HAP-1 (cell line): Measurements from ENCODE around the gene HCFC1R1.
A peak's percentile ranks its signal among the peaks of the same experiment; 100 is the strongest.

Source experiments
- DNase-seq, 2 experiments: peaks; one replicate each; pipeline ENCODE4 v3.0.0-alpha.2; 2016 to 2020; ENCODE audit warnings: low spot score in 2 of 2
- H3K27me3 ChIP-seq: fragments of 250-450 bp; sonication (Bioruptor Pico); 2 replicates; pipeline ENCODE4 v1.5.1; 2020; ENCODE audit warnings: low read depth, mild to moderate bottlenecking, moderate library complexity
- H3K36me3 ChIP-seq: fragments of 250-450 bp; sonication (Bioruptor Pico); replicated peaks from 2 replicates; pipeline ENCODE4 v1.5.1; 2020; ENCODE audit warnings: mild to moderate bottlenecking
- H3K4me1 ChIP-seq: fragments of 250-450 bp; sonication (Bioruptor Pico); 2 replicates; pipeline ENCODE4 v1.5.1; 2020; ENCODE audit warnings: mild to moderate bottlenecking
- H3K4me3 ChIP-seq: fragments of 250-450 bp; sonication (Bioruptor Pico); 2 replicates; pipeline ENCODE4 v1.5.1; 2020; ENCODE audit warnings: mild to moderate bottlenecking, moderate library complexity
- H3K9me3 ChIP-seq: fragments of 250-450 bp; sonication (Bioruptor Pico); 2 replicates; pipeline ENCODE4 v1.5.1; 2020; ENCODE audit warnings: mild to moderate bottlenecking, moderate library complexity
- in situ Hi-C: fragments of 300-500 bp; cut with MboI; formaldehyde crosslinking; loops from 3 replicates; pipeline ENCODE4 v1.14.3; 2020; ENCODE audit warnings: low sequenced_read_pairs, inconsistent platforms, mixed read lengths

Gene HCFC1R1

GRCh38 chr16:3051494-3051893 is 27.8 kb upstream of the HCFC1R1 start:
- DNase-seq, result no peak
- in situ Hi-C loops, result no loop called here
- H3K4me3 ChIP-seq, result no peak overlapping the region
- no peaks in the 10 kb centered on the region for H3K9me3 ChIP-seq
- no peaks in the 10 kb centered on the region for H3K4me1 ChIP-seq
- peaks cover 4% of the 10 kb centered on the region; the same call in 1 of the 2 replicates for H3K27me3 ChIP-seq
- H3K36me3 ChIP-seq, result no peaks in the 10 kb centered on the region; the same call in 1 of the 2 replicates

- no peaks in the 10 kb centered on the region; the same call in 1 of the 2 replicates for H3K36me3 ChIP-seq
- no peak overlapping the region for H3K4me3 ChIP-seq
- DNase-seq, result no peak
- H3K4me1 ChIP-seq, result no peaks in the 10 kb centered on the region
- peaks cover 4% of the 10 kb centered on the region; the same call in 1 of the 2 replicates for H3K27me3 ChIP-seq
- in situ Hi-C loops, result no loop called here
- no peaks in the 10 kb centered on the region for H3K9me3 ChIP-seq
Measured at GRCh38 chr16:3051009-3051408, 27.3 kb upstream of the HCFC1R1 start.

GRCh38 chr16:3050487-3050886 is 26.7 kb upstream of the HCFC1R1 start:
- in situ Hi-C loops, result no loop called here
- no peaks in the 10 kb centered on the region for H3K9me3 ChIP-seq
- H3K36me3 ChIP-seq, result no peaks in the 10 kb centered on the region; the same call in 1 of the 2 replicates
- DNase-seq, result no peak
- no peaks in the 10 kb centered on the region for H3K4me1 ChIP-seq
- peaks cover 4% of the 10 kb centered on the region; the same call in 1 of the 2 replicates for H3K27me3 ChIP-seq
- H3K4me3 ChIP-seq, result no peak overlapping the region

GRCh38 chr16:3049921-3050481 is 26.3 kb upstream of the HCFC1R1 start:
- H3K4me3 ChIP-seq, result no peak overlapping the region
- H3K27me3 ChIP-seq, result peaks cover 4% of the 10 kb centered on the region; the same call in 1 of the 2 replicates
- peaks cover 2% of the 10 kb centered on the region; the same call in 1 of the 2 replicates for H3K4me1 ChIP-seq
- DNase-seq, result no peak
- no peaks in the 10 kb centered on the region; the same call in 1 of the 2 replicates for H3K36me3 ChIP-seq
- no peaks in the 10 kb centered on the region for H3K9me3 ChIP-seq
- in situ Hi-C loops, result no loop called here

GRCh38 chr16:3047387-3047720 is 23.6 kb upstream of the HCFC1R1 start:
- Histone ChIP-seq H3K4me1 (peaks cover 2% of the 10 kb centered on the region; the same call in 1 of the 2 replicates), H3K4me3 (peak overlapping the region; percentile 48; the same call in 1 of the 2 replicates)
- in situ Hi-C loops, result no loop called here

GRCh38 chr16:3046641-3047386 is 23.1 kb upstream of the HCFC1R1 start:
- Histone ChIP-seq H3K36me3 (no peaks in the 10 kb centered on the region), H3K4me3 (peak overlapping the region; percentile 48), H3K9me3 (no peaks in the 10 kb centered on the region), H3K4me1 (peaks cover 2% of the 10 kb centered on the region; the same call in 1 of the 2 replicates), H3K27me3 (peaks cover 4% of the 10 kb centered on the region; the same call in 1 of the 2 replicates)
- DNase-seq, result no peak
- in situ Hi-C loops, result no loop called here

More at GRCh38 chr16:3047387-3047720, 23.6 kb upstream of the HCFC1R1 start:
- peaks cover 4% of the 10 kb centered on the region; the same call in 1 of the 2 replicates for H3K27me3 ChIP-seq
- no peaks in the 10 kb centered on the region for H3K36me3 ChIP-seq
- no peak for DNase-seq
- H3K9me3 ChIP-seq, result no peaks in the 10 kb centered on the region

- in situ Hi-C loops, result no loop called here
- no peaks in the 10 kb centered on the region for H3K36me3 ChIP-seq
- peaks cover 4% of the 10 kb centered on the region; the same call in 1 of the 2 replicates for H3K27me3 ChIP-seq
- H3K9me3 ChIP-seq, result no peaks in the 10 kb centered on the region
- H3K4me3 ChIP-seq, result peak within 1 kb of the TSS; percentile 48
- peaks cover 2% of the 10 kb centered on the region; the same call in 1 of the 2 replicates for H3K4me1 ChIP-seq
- DNase-seq, result peak in 1 of 2 experiments; percentile 47
Measured at GRCh38 chr16:3045758-3046640, 22.3 kb upstream of the HCFC1R1 start, which contains the start of gene MMP25. TSS of gene MMP25 (plus strand) at chr16:3046561. CDS start at chr16:3046918, 357 bp downstream.

GRCh38 chr16:3044708-3045107 is 21.0 kb upstream of the HCFC1R1 start:
- Histone ChIP-seq H3K9me3 (no peaks in the 10 kb centered on the region), H3K27me3 (peaks cover 4% of the 10 kb centered on the region; the same call in 1 of the 2 replicates), H3K4me3 (no peak overlapping the region), H3K4me1 (peaks cover 2% of the 10 kb centered on the region; the same call in 1 of the 2 replicates), H3K36me3 (no peaks in the 10 kb centered on the region)
- in situ Hi-C loops, result no loop called here
- no peak for DNase-seq

GRCh38 chr16:3042376-3042775 is 18.6 kb upstream of the HCFC1R1 start:
- no peak for DNase-seq
- H3K4me1 ChIP-seq, result peaks cover 2% of the 10 kb centered on the region; the same call in 1 of the 2 replicates
- H3K36me3 ChIP-seq, result no peaks in the 10 kb centered on the region
- H3K9me3 ChIP-seq, result no peaks in the 10 kb centered on the region
- peaks cover 26% of the 10 kb centered on the region for H3K27me3 ChIP-seq
- no peak overlapping the region for H3K4me3 ChIP-seq
- in situ Hi-C loops, result no loop called here

GRCh38 chr16:3038896-3039295 is 15.2 kb upstream of the HCFC1R1 start:
- H3K9me3 ChIP-seq, result no peaks in the 10 kb centered on the region
- no peaks in the 10 kb centered on the region for H3K4me1 ChIP-seq
- in situ Hi-C loops, result no loop called here
- no peak overlapping the region for H3K4me3 ChIP-seq
- no peak for DNase-seq
- peaks cover 55% of the 10 kb centered on the region for H3K27me3 ChIP-seq
- H3K36me3 ChIP-seq, result no peaks in the 10 kb centered on the region

- peaks cover 61% of the 10 kb centered on the region for H3K27me3 ChIP-seq
- in situ Hi-C loops, result no loop called here
- no peaks in the 10 kb centered on the region for H3K36me3 ChIP-seq
- DNase-seq, result no peak
- no peaks in the 10 kb centered on the region for H3K9me3 ChIP-seq
- H3K4me1 ChIP-seq, result no peaks in the 10 kb centered on the region
- no peak overlapping the region for H3K4me3 ChIP-seq
Measured at GRCh38 chr16:3038256-3038655, 14.5 kb upstream of the HCFC1R1 start.

- in situ Hi-C loops, result no loop called here
- H3K4me3 ChIP-seq, result no peak within 1 kb of the TSS
- H3K36me3 ChIP-seq, result no peaks in the 10 kb centered on the region
- DNase-seq, result no peak
- no peaks in the 10 kb centered on the region for H3K4me1 ChIP-seq
- H3K9me3 ChIP-seq, result no peaks in the 10 kb centered on the region; the same call in 1 of the 2 replicates
- peaks cover 76% of the 10 kb centered on the region for H3K27me3 ChIP-seq
Measured at GRCh38 chr16:3036726-3037315, 13.1 kb upstream of the HCFC1R1 start, which contains the start of gene BICDL2. TSS of gene BICDL2 (minus strand) at chr16:3036944. CDS start at chr16:3035496, 1,448 bp downstream.
